ENCODE measurements around the gene KIF20B. TPM values are rescaled to one million over a fixed set of nuclear protein-coding genes. Genes with fewer than 3 reads are reported as not detected.
"Not testable (repeated sequence)": the region's sequence is repeated elsewhere in the genome, so short reads cannot be mapped to it uniquely, and the experiment has no call there.

The KIF20B gene
- polyA plus RNA-seq, 2 donors, result 3.3 to 3.6 TPM

DNA sequence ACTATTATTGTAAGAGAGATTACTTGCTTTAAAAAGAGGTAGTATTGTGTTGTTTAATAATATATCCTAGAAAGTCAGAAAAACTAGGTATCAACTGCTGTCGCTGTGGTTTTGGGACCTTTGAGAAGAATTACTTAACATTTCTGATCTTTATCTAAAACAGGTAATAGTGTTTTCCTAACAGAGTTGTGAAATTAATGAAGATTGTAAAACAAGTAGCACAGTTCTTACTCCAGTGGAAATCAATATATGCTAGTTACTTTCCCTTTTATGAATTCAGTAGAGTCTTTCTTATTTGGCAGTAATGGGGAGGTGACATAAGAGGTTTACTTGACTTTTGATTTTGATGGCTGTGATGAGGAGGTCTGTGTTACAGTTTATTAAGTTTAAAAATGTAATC, 58.1 kb downstream of the KIF20B start:
- no peak overlapping the region for H3K4me3 ChIP-seq (ENCODE audit: low read depth in 1 of 2, low read length in 2 of 2)
- H3K4me1 ChIP-seq (ENCODE audit: control insufficient read depth in 2 of 2, insufficient read depth in 2 of 2, low read length in 1 of 2), result no peaks in the 10 kb centered on the region
- H3K27me3 ChIP-seq (ENCODE audit: control insufficient read depth in 1 of 2, insufficient read depth in 2 of 2, low read length in 2 of 2), result no peaks in the 10 kb centered on the region
- peaks cover 0 to 3% of the 10 kb centered on the region in 2 donors for H3K36me3 ChIP-seq (ENCODE audit: control insufficient read depth in 2 of 2, insufficient read depth in 2 of 2, low read length in 1 of 2)
- 90 to 93% methylated on average over 1 of the region's 1 CpG for WGBS, 2 donors
- no peak overlapping the region for H3K27ac ChIP-seq (ENCODE audit: low read depth in 2 of 2, low read length in 1 of 2)
- H3K9me3 ChIP-seq (ENCODE audit: control insufficient read depth in 2 of 2, insufficient read depth in 1 of 2, low read depth in 1 of 2, low read length in 1 of 2), result no peaks in the 10 kb centered on the region

DNA sequence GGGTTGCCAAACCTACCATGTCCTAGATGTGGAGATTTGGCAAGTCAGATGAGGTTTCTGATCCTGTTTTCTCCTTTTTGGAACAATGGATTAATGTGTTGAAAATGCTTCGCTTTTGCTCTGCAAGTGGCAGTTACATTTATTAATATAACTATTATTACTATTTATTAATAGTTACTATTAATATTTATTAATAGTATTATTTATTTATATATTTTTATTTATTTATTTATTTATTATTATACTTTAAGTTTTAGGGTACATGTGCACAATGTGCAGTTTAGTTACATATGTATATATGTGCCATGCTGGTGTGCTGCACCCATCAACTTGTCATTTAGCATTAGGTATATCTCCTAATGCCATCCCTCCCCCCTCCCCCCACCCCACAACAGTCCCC, 62.3 kb downstream of the KIF20B start:
- 97% methylated on average over 1 of the region's 1 CpG for WGBS, 2 donors
- H3K27me3 ChIP-seq (ENCODE audit: control insufficient read depth in 1 of 2, insufficient read depth in 2 of 2, low read length in 2 of 2), result not testable (repeated sequence)

DNA sequence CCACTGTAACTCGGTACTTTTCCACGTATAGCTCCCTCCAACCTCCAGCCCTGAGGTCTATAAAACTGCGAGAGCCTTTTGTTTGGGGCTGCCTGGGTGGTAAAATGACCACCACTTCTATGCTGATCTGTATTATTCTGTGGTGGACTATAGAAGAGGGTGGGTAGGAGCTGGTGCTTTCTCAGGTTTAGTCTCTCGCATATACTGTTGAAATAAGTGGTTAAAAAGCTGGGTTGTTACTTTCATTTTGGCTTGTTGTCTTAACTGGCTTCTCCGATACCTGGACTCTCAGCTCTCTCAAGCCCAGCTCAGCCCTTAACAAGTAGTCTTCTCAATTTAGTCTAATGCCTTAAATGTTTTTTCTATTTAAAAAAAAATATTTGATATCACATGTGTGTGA, 70.3 kb downstream of the KIF20B start:
- Histone ChIP-seq H3K9me3 (ENCODE audit: control insufficient read depth in 2 of 2, insufficient read depth in 1 of 2, low read depth in 1 of 2, low read length in 1 of 2) (no peaks in the 10 kb centered on the region), H3K27ac (ENCODE audit: low read depth in 2 of 2, low read length in 1 of 2) (no peak overlapping the region), H3K4me3 (ENCODE audit: low read depth in 1 of 2, low read length in 2 of 2) (no peak overlapping the region), H3K36me3 (ENCODE audit: control insufficient read depth in 2 of 2, insufficient read depth in 2 of 2, low read length in 1 of 2) (no peaks in the 10 kb centered on the region), H3K27me3 (ENCODE audit: control insufficient read depth in 1 of 2, insufficient read depth in 2 of 2, low read length in 2 of 2) (no peaks in the 10 kb centered on the region), H3K4me1 (ENCODE audit: control insufficient read depth in 2 of 2, insufficient read depth in 2 of 2, low read length in 1 of 2) (no peaks in the 10 kb centered on the region)
- 96% methylated on average over 5 of the region's 5 CpGs for WGBS, 2 donors

More for the DNA sequence above, 62.3 kb downstream of the KIF20B start:
- not testable (repeated sequence) for H3K36me3 ChIP-seq (ENCODE audit: control insufficient read depth in 2 of 2, insufficient read depth in 2 of 2, low read length in 1 of 2); H3K4me3 ChIP-seq (ENCODE audit: low read depth in 1 of 2, low read length in 2 of 2); H3K4me1 ChIP-seq (ENCODE audit: control insufficient read depth in 2 of 2, insufficient read depth in 2 of 2, low read length in 1 of 2); H3K27ac ChIP-seq (ENCODE audit: low read depth in 2 of 2, low read length in 1 of 2); H3K9me3 ChIP-seq (ENCODE audit: control insufficient read depth in 2 of 2, insufficient read depth in 1 of 2, low read depth in 1 of 2, low read length in 1 of 2)

DNA sequence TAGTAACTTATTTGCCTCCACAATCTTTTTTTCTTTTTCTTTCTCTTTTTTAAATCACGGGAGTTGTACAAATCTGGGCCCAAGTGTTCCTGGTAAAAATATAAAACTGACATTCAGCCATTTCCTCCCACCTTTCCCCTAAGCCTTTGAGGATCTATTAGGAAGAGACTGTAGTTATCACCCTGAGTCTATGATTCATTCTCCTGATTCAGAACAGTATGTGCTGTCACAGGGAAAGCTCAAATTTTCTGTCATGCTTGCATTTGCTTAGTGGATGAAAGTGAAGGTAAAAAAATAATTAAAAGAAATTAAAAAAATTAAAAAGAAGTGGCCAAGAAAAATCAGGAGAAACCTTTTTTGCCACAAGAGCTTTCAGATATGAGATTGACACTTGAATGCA, 71.7 kb downstream of the KIF20B start:
- no peaks in the 10 kb centered on the region for H3K4me1 ChIP-seq (ENCODE audit: control insufficient read depth in 2 of 2, insufficient read depth in 2 of 2, low read length in 1 of 2)
- no peak overlapping the region for H3K4me3 ChIP-seq (ENCODE audit: low read depth in 1 of 2, low read length in 2 of 2)
- H3K9me3 ChIP-seq (ENCODE audit: control insufficient read depth in 2 of 2, insufficient read depth in 1 of 2, low read depth in 1 of 2, low read length in 1 of 2), result no peaks in the 10 kb centered on the region
- H3K36me3 ChIP-seq (ENCODE audit: control insufficient read depth in 2 of 2, insufficient read depth in 2 of 2, low read length in 1 of 2), result no peaks in the 10 kb centered on the region
- no peaks in the 10 kb centered on the region for H3K27me3 ChIP-seq (ENCODE audit: control insufficient read depth in 1 of 2, insufficient read depth in 2 of 2, low read length in 2 of 2)
- 49 to 89% methylated on average over 1 of the region's 1 CpG for WGBS, 2 donors
- no peak overlapping the region for H3K27ac ChIP-seq (ENCODE audit: low read depth in 2 of 2, low read length in 1 of 2)

DNA sequence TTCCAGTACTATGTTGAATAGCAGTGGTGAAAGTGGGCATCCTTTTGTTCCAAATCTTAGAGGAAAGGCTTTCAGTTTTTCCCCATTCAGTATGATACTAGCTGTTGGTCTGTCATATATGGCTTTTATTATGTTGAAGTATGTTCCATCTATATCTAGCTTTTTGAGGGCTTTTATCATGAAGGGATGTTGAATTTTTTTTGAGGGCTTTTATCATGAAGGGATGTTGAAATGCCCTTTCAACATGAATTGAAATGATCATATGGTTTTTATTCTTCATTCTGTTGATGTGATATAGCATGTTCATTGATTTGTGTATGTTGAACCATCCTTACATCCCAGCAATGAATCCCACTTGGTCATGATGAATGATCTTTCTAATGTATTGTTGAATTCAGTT, 75.3 kb downstream of the KIF20B start:
- Histone ChIP-seq H3K36me3 (ENCODE audit: control insufficient read depth in 2 of 2, insufficient read depth in 2 of 2, low read length in 1 of 2) (no peaks in the 10 kb centered on the region), H3K9me3 (ENCODE audit: control insufficient read depth in 2 of 2, insufficient read depth in 1 of 2, low read depth in 1 of 2, low read length in 1 of 2) (no peaks in the 10 kb centered on the region), H3K4me1 (ENCODE audit: control insufficient read depth in 2 of 2, insufficient read depth in 2 of 2, low read length in 1 of 2) (no peaks in the 10 kb centered on the region), H3K4me3 (ENCODE audit: low read depth in 1 of 2, low read length in 2 of 2) (no peak overlapping the region), H3K27ac (ENCODE audit: low read depth in 2 of 2, low read length in 1 of 2) (no peak overlapping the region), H3K27me3 (ENCODE audit: control insufficient read depth in 1 of 2, insufficient read depth in 2 of 2, low read length in 2 of 2) (no peaks in the 10 kb centered on the region)

DNA sequence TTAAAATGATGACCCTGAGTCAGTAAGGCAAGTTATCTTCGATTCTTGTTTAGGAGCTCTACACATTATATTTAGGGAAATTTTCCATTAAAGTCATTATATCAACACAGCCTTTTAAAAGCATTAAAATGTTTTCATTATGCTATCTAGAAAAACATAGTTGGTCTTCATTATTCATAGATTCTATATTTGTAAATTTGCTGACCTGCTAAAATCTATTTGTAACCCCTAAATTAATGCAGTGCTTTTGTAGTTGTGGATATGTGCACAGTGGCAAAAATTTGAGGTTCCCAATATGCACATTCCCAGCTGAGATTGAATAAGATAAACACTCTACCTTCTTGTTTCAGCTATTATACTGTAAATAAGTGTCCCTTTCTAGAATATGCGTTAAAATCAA, 81.1 kb downstream of the KIF20B start:
- Histone ChIP-seq H3K27ac (ENCODE audit: low read depth in 2 of 2, low read length in 1 of 2) (no peak overlapping the region), H3K4me1 (ENCODE audit: control insufficient read depth in 2 of 2, insufficient read depth in 2 of 2, low read length in 1 of 2) (no peaks in the 10 kb centered on the region), H3K27me3 (ENCODE audit: control insufficient read depth in 1 of 2, insufficient read depth in 2 of 2, low read length in 2 of 2) (no peaks in the 10 kb centered on the region), H3K4me3 (ENCODE audit: low read depth in 1 of 2, low read length in 2 of 2) (no peak overlapping the region), H3K9me3 (ENCODE audit: control insufficient read depth in 2 of 2, insufficient read depth in 1 of 2, low read depth in 1 of 2, low read length in 1 of 2) (no peaks in the 10 kb centered on the region), H3K36me3 (ENCODE audit: control insufficient read depth in 2 of 2, insufficient read depth in 2 of 2, low read length in 1 of 2) (no peaks in the 10 kb centered on the region)
- 90 to 93% methylated on average over 2 of the region's 2 CpGs for WGBS, 2 donors

DNA sequence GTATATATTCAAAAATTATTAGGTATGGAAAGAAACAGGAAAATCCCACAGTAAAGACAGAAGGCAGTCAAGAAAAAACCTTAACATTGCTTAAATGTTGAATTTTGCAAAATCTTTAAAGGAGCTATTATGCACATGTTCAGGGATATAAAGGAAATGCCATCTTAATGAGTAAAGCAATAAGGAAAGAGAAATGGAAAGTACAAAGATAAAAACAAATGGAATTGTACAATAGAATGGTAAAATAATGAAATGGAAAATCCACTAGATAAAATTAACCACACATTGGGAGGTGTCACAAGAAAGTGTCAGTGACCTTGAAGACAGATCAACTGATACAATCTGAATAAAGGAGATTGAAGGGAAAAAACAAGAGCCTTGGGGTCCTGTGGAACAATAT, 82.0 kb downstream of the KIF20B start:
- Histone ChIP-seq H3K9me3 (ENCODE audit: control insufficient read depth in 2 of 2, insufficient read depth in 1 of 2, low read depth in 1 of 2, low read length in 1 of 2) (no peaks in the 10 kb centered on the region), H3K36me3 (ENCODE audit: control insufficient read depth in 2 of 2, insufficient read depth in 2 of 2, low read length in 1 of 2) (no peaks in the 10 kb centered on the region), H3K4me3 (ENCODE audit: low read depth in 1 of 2, low read length in 2 of 2) (no peak overlapping the region), H3K27me3 (ENCODE audit: control insufficient read depth in 1 of 2, insufficient read depth in 2 of 2, low read length in 2 of 2) (no peaks in the 10 kb centered on the region), H3K27ac (ENCODE audit: low read depth in 2 of 2, low read length in 1 of 2) (no peak overlapping the region), H3K4me1 (ENCODE audit: control insufficient read depth in 2 of 2, insufficient read depth in 2 of 2, low read length in 1 of 2) (no peaks in the 10 kb centered on the region)

DNA sequence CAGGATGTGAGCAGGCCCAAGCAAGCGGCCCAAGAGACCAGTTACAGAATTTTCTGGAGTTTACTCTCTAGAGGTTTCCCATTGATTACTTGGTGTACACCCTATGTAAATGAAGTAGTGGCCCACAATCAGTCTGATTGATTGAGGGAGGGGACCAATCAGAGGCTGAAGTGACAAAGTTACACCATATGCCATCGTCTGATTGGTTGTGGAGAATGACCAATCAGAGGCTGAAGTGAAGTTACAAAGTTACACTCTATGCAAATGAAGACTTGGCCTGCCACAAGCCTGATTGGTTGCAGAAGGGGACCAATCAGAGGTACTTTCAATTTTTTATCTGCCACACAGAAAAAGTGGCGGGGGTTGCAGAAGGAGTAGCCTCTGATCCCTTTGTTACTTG, 83.7 kb downstream of the KIF20B start:
- no peak overlapping the region for H3K4me3 ChIP-seq (ENCODE audit: low read depth in 1 of 2, low read length in 2 of 2)
- no peaks in the 10 kb centered on the region for H3K36me3 ChIP-seq (ENCODE audit: control insufficient read depth in 2 of 2, insufficient read depth in 2 of 2, low read length in 1 of 2)
- 96 to 98% methylated on average over 3 of the region's 3 CpGs for WGBS, 2 donors
- no peaks in the 10 kb centered on the region for H3K9me3 ChIP-seq (ENCODE audit: control insufficient read depth in 2 of 2, insufficient read depth in 1 of 2, low read depth in 1 of 2, low read length in 1 of 2)
- no peaks in the 10 kb centered on the region for H3K4me1 ChIP-seq (ENCODE audit: control insufficient read depth in 2 of 2, insufficient read depth in 2 of 2, low read length in 1 of 2)
- no peaks in the 10 kb centered on the region for H3K27me3 ChIP-seq (ENCODE audit: control insufficient read depth in 1 of 2, insufficient read depth in 2 of 2, low read length in 2 of 2)
- no peak overlapping the region for H3K27ac ChIP-seq (ENCODE audit: low read depth in 2 of 2, low read length in 1 of 2)

DNA sequence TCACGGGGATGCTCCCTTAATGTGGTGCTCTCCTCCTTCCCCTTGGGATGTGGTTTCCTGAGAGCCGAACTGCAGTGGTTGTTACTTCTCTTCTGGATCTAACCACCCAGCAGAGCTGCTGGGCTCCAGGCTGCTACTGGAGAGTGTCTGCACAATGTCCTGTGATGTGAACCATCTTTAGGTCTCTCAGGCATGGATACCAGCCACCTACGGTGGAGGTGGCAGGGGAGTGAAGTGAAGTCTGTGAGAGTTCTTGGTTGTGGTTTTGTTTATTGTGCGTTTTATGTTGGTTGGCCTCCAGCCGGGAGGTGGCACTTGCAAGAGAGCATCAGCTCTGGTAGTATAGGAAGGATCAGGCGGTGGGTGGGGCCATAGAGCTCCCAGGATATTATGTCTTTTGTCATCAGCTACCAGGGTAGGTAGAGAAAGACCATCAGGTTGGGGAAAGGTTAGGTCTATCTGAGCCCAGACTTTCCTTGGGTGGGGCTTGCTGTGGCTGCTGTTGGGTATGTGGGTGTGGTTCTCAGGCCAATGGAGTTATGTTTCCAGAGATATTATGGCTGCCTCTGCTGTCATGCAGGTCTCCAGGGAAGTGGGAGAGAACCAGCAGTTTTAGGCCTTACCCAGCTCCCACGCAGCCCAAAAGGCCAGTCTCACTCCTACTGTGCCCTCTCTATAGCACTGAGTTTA, 87.9 kb downstream of the KIF20B start:
- Histone ChIP-seq H3K27me3 (ENCODE audit: control insufficient read depth in 1 of 2, insufficient read depth in 2 of 2, low read length in 2 of 2) (no peaks in the 10 kb centered on the region), H3K4me3 (ENCODE audit: low read depth in 1 of 2, low read length in 2 of 2) (no peak overlapping the region), H3K4me1 (ENCODE audit: control insufficient read depth in 2 of 2, insufficient read depth in 2 of 2, low read length in 1 of 2) (no peaks in the 10 kb centered on the region), H3K36me3 (ENCODE audit: control insufficient read depth in 2 of 2, insufficient read depth in 2 of 2, low read length in 1 of 2) (no peaks in the 10 kb centered on the region), H3K27ac (ENCODE audit: low read depth in 2 of 2, low read length in 1 of 2) (no peak overlapping the region), H3K9me3 (ENCODE audit: control insufficient read depth in 2 of 2, insufficient read depth in 1 of 2, low read depth in 1 of 2, low read length in 1 of 2) (no peaks in the 10 kb centered on the region)
- 82 to 84% methylated on average over 7 of the region's 7 CpGs for WGBS, 2 donors

DNA sequence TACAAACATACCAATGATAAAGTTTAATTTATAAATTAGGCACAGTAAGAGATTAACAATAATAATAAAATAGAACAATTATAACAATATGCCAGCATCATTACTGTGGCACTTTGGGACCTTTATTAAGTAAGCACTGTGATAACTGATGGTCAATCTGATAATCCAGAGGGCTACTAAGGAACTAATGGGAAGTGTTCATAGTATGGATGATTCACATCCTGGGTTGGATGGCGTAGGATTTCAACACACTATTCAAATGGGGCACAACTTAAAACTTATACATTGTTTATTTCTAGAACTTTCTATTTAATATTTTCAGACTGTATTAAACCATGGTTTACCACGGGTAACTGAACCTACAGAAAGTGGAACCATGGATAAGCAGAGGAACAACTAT, 90.8 kb downstream of the KIF20B start:
- no peak overlapping the region for H3K4me3 ChIP-seq (ENCODE audit: low read depth in 1 of 2, low read length in 2 of 2)
- H3K36me3 ChIP-seq (ENCODE audit: control insufficient read depth in 2 of 2, insufficient read depth in 2 of 2, low read length in 1 of 2), result no peaks in the 10 kb centered on the region
- no peaks in the 10 kb centered on the region for H3K4me1 ChIP-seq (ENCODE audit: control insufficient read depth in 2 of 2, insufficient read depth in 2 of 2, low read length in 1 of 2)
- no peaks in the 10 kb centered on the region for H3K27me3 ChIP-seq (ENCODE audit: control insufficient read depth in 1 of 2, insufficient read depth in 2 of 2, low read length in 2 of 2)
- no peaks in the 10 kb centered on the region for H3K9me3 ChIP-seq (ENCODE audit: control insufficient read depth in 2 of 2, insufficient read depth in 1 of 2, low read depth in 1 of 2, low read length in 1 of 2)
- WGBS, 2 donors, result 78 to 80% methylated on average over 2 of the region's 2 CpGs
- no peak overlapping the region for H3K27ac ChIP-seq (ENCODE audit: low read depth in 2 of 2, low read length in 1 of 2)
